Endothelial cell of umbilical vein (primary cell): Measurements from ENCODE around the gene APIP. TPM values are rescaled to one million over a fixed set of nuclear protein-coding genes. Genes with fewer than 3 reads are reported as not detected.

Experiments
- BruUV-seq: library from RNA; stranded (reverse); fragments of 400-500 nt; replicated peaks from 2 replicates; lab custom pipeline; 2021; lab: Mats Ljungman, UMichigan
- CTCF ChIA-PET: fragments of 300-600, 350-600 bp; sonication (Branson Sonifier 250); formaldehyde crosslinking; loops from one replicate; lab custom pipeline; 2021; ENCODE audit warnings: antibody characterized with exemption, inconsistent platforms; lab: Charles Lee
- POLR2A ChIA-PET: fragments of 300-600, 350-600 bp; sonication (Branson Sonifier 250); formaldehyde crosslinking; loops from one replicate; lab custom pipeline; 2021; ENCODE audit warnings: antibody characterized with exemption, inconsistent platforms; lab: Charles Lee
- DNase-seq: peaks from one replicate; pipeline ENCODE4 v3.0.0-alpha.2; 2011; ENCODE audit warnings: low read depth, low spot score
- FAIRE-seq: peaks from 2 replicates; lab custom pipeline; 2011; peaks lifted over from hg19 to GRCh38; lab: Jason Lieb, UNC
- H2AFZ ChIP-seq: 2 replicates; pipeline ENCODE4 v1.6.0; 2012; ENCODE audit warnings: low read depth, low read length, control low read depth, inconsistent platforms
- H3K27ac ChIP-seq: 2 replicates; pipeline ENCODE4 v1.5.1; 2011; ENCODE audit warnings: low read depth, mild to moderate bottlenecking, control low read depth, low read length, moderate library complexity; ENCODE audit not compliant: insufficient read depth
- H3K27me3 ChIP-seq, 2 experiments: 2 replicates each; pipeline versions ENCODE4 v1.6.0 to v1.6.1; 2011; ENCODE audit warnings: low read length in 2 of 2, mixed read lengths in 1 of 2; ENCODE audit not compliant: control insufficient read depth in 2 of 2, insufficient read depth in 2 of 2
- H3K36me3 ChIP-seq, 2 experiments: 2 replicates in 1 of 2; 3 replicates in 1 of 2; pipeline ENCODE4 v1.5.1; 2011; ENCODE audit warnings: low read length in 2 of 2, mild to moderate bottlenecking in 1 of 2, moderate library complexity in 1 of 2; ENCODE audit not compliant: control insufficient read depth in 2 of 2, insufficient read depth in 2 of 2; ENCODE audit errors: extremely low read depth in 1 of 2
- H3K4me1 ChIP-seq: 3 replicates; pipeline ENCODE4 v1.5.1; 2011; ENCODE audit warnings: mild to moderate bottlenecking, low read length; ENCODE audit not compliant: control insufficient read depth, insufficient read depth; ENCODE audit errors: extremely low read depth
- H3K4me2 ChIP-seq: 2 replicates; pipeline ENCODE4 v1.6.1; 2011; ENCODE audit warnings: low read length, control low read depth, mixed read lengths; ENCODE audit not compliant: insufficient read depth
- H3K4me3 ChIP-seq, 3 experiments: fragments of 200-600 bp in 1 of 3; sonication (generic), shearing (Covaris generic) in 1 of 3; replicated peaks in 1 of 3; 2 replicates each; pipeline ENCODE4 v1.5.1; 2011 to 2016; ENCODE audit warnings: control low read depth in 3 of 3, low read length in 3 of 3, mild to moderate bottlenecking in 2 of 3, inconsistent platforms in 1 of 3, low read depth in 1 of 3, moderate library complexity in 1 of 3; ENCODE audit not compliant: insufficient read depth in 1 of 3
- H3K79me2 ChIP-seq: 2 replicates; pipeline ENCODE4 v1.6.0; 2012; ENCODE audit warnings: low read length, inconsistent platforms; ENCODE audit not compliant: control insufficient read depth, insufficient read depth
- H3K9ac ChIP-seq: replicated peaks from 2 replicates; pipeline ENCODE3; 2011; ENCODE audit warnings: low read length, control low read depth; ENCODE audit not compliant: insufficient read depth; ENCODE audit errors: extremely low read depth
- H3K9me1 ChIP-seq: replicated peaks from 3 replicates; pipeline ENCODE4 v1.6.0; 2011; ENCODE audit warnings: mild to moderate bottlenecking, low read length; ENCODE audit not compliant: control insufficient read depth, insufficient read depth; ENCODE audit errors: extremely low read depth
- H3K9me3 ChIP-seq: replicated peaks from 2 replicates; pipeline ENCODE4 v1.5.1; 2012; ENCODE audit warnings: low read length, inconsistent platforms; ENCODE audit not compliant: control insufficient read depth, insufficient read depth
- H4K20me1 ChIP-seq: replicated peaks from 2 replicates; pipeline ENCODE3; 2011; ENCODE audit warnings: mild to moderate bottlenecking, low read length; ENCODE audit not compliant: control insufficient read depth, insufficient read depth; ENCODE audit errors: extremely low read depth
- EZH2 ChIP-seq: IDR thresholded peaks from 2 replicates; pipeline ENCODE4 v1.6.1; 2012; ENCODE audit warnings: borderline replicate concordance, low read depth, mild to moderate bottlenecking, moderate library complexity, low read length, inconsistent platforms; ENCODE audit not compliant: severe bottlenecking
- FOS ChIP-seq: IDR thresholded peaks from 2 replicates; pipeline ENCODE4 v1.6.1; 2011; ENCODE audit warnings: mild to moderate bottlenecking, low read length, moderate library complexity, borderline replicate concordance; ENCODE audit not compliant: insufficient read depth
- GATA2 ChIP-seq: IDR thresholded peaks from 2 replicates; pipeline ENCODE4 v1.7.0; 2011; ENCODE audit warnings: low read depth, mild to moderate bottlenecking, moderate library complexity, mixed read lengths, low read length; ENCODE audit not compliant: insufficient read length, insufficient read depth
- JUN ChIP-seq: IDR thresholded peaks from 2 replicates; pipeline ENCODE4 v1.6.1; 2011; ENCODE audit warnings: borderline replicate concordance, low read depth; ENCODE audit not compliant: insufficient read length, insufficient read depth
- MAX ChIP-seq: IDR thresholded peaks from 2 replicates; pipeline ENCODE4 v1.6.1; 2011; ENCODE audit not compliant: insufficient read depth, insufficient read length
- MYC ChIP-seq: IDR thresholded peaks from one replicate; pipeline ENCODE4 v1.6.1; 2011; ENCODE audit warnings: mild to moderate bottlenecking, low read depth, low read length
- POLR2A ChIP-seq: IDR thresholded peaks from 2 replicates; pipeline ENCODE4 v1.6.1; 2012; ENCODE audit warnings: low read depth, mild to moderate bottlenecking, control low read depth, low read length
- POLR2AphosphoS5 ChIP-seq: IDR thresholded peaks from 2 replicates; pipeline ENCODE4 v1.6.1; 2012; ENCODE audit warnings: low read depth, mild to moderate bottlenecking, control low read depth, low read length, moderate library complexity; ENCODE audit not compliant: insufficient read depth
- dilution Hi-C: fragments of 300-500 bp; cut with MboI; formaldehyde crosslinking; loops from one replicate; pipeline ENCODE4 v1.15.0; 2019; ENCODE audit warnings: low sequenced_read_pairs; ENCODE audit not compliant: extremely low pct_ligation_motif_present
- intact Hi-C: fragments of 100-400 bp; cut with micrococcal nuclease; formaldehyde crosslinking; loops from one replicate; pipeline ENCODE4 v1.10.0; 2022
- polyA plus RNA-seq, 4 experiments: library from polyadenylated mRNA; depleted of rRNA in 3 of 4; stranded (reverse) in 3 of 4; unstranded in 1 of 4; fragments of >200 nt; gene quantifications; 2 replicates each; pipeline versions ENCODE4 v1.2.1 to v1.2.3, GENCODE V29; 2011 to 2012; ENCODE audit warnings: missing spikeins in 1 of 4
- total RNA-seq: library from RNA; stranded (reverse); gene quantifications from 2 replicates; pipeline ENCODE4 v1.2.3, GENCODE V29; 2021
- TF ChIP-seq, protein P1 (sequence below), 2 donors: IDR thresholded peaks; 1 replicate in 1 of 2; 2 replicates in 1 of 2; pipeline ENCODE4 v1.5.1; 2011; ENCODE audit warnings: low read length in 2 of 2, mild to moderate bottlenecking in 2 of 2, moderate library complexity in 2 of 2, control low read depth in 1 of 2, inconsistent platforms in 1 of 2, low read depth in 1 of 2; ENCODE audit not compliant: insufficient read depth in 1 of 2; ENCODE audit errors: extremely low read depth in 1 of 2

Gene APIP
- total and polyA plus RNA-seq, 2 donors (not counting 3 experiments of a cell fraction or from before 2014, with no cell fraction given) = 10.0 to 26.9 TPM

DNA sequence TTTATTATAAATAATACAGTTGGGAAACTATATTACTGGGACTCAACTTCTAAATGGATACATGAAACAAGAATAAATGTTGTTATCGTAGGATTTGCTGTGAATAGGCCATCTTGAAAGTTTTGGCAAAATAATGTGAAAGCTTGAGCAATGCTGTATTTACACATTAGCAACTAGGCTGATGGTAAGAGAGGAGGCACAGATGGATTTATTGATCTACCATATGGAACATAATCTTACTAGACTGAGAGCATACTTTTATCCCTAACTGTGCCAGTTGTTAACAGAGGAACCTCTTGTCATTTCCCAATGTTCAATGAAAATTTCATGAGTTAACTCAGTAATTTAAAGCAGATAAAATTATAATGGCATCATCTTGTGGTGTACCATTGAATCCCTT lies 22.8 kb downstream of the APIP start:
- no peaks in the 10 kb centered on the region for H3K9me3 ChIP-seq
- POLR2A ChIA-PET = no interaction called here
- CTCF ChIA-PET = interaction anchor here (1.0 to 4.6 kb wide), 6 partner anchors 46 to 380 kb away, joined by 3 to 120 read pairs (median 21); partner anchors contain the start of gene ELF5
- FAIRE-seq (no peak), DNase-seq (no peak)
- intact Hi-C loops (loop anchor here (5.0 kb wide), 1 partner anchor 86 kb away; no protein-coding TSS in a partner anchor), dilution Hi-C loops (no loop called here)
- no peaks in the 10 kb centered on the region for H4K20me1 ChIP-seq
- no peak overlapping the region for H2AFZ ChIP-seq
- H3K4me3 ChIP-seq = no peak overlapping the region
- no peaks in the 10 kb centered on the region for H3K9me1 ChIP-seq
- no peak overlapping the region for H3K27ac ChIP-seq
- H3K4me1 ChIP-seq = no peaks in the 10 kb centered on the region
- no peak overlapping the region for H3K9ac ChIP-seq
- no peaks in the 10 kb centered on the region for H3K27me3 ChIP-seq
- TF ChIP-seq POLR2A = no peak
- no peak for TF ChIP-seq FOS
- TF ChIP-seq POLR2AphosphoS5 = no peak
- no peak for TF ChIP-seq MYC
- no peak for TF ChIP-seq GATA2
- TF ChIP-seq, protein P1, sequence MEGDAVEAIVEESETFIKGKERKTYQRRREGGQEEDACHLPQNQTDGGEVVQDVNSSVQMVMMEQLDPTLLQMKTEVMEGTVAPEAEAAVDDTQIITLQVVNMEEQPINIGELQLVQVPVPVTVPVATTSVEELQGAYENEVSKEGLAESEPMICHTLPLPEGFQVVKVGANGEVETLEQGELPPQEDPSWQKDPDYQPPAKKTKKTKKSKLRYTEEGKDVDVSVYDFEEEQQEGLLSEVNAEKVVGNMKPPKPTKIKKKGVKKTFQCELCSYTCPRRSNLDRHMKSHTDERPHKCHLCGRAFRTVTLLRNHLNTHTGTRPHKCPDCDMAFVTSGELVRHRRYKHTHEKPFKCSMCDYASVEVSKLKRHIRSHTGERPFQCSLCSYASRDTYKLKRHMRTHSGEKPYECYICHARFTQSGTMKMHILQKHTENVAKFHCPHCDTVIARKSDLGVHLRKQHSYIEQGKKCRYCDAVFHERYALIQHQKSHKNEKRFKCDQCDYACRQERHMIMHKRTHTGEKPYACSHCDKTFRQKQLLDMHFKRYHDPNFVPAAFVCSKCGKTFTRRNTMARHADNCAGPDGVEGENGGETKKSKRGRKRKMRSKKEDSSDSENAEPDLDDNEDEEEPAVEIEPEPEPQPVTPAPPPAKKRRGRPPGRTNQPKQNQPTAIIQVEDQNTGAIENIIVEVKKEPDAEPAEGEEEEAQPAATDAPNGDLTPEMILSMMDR (IDR thresholded peaks at IDR 0.05; ENCODE audit: extremely low read depth in 1 of 2, insufficient read depth in 1 of 2, low read depth in 1 of 2, low read length in 2 of 2) = no peak
- no peak for TF ChIP-seq JUN
- no peak for TF ChIP-seq MAX
- no peak for TF ChIP-seq EZH2
- H3K79me2 ChIP-seq = no peaks in the 10 kb centered on the region
- H3K4me2 ChIP-seq = no peak overlapping the region
- peaks cover 0 to 1% of the 10 kb centered on the region in 2 experiments for H3K36me3 ChIP-seq
- BruUV-seq = no TSS peak
